Endothelial cell of umbilical vein (primary cell): ENCODE measurements around the gene DDHD1.

Experiments used
- CTCF ChIP-seq, 2 donors: IDR thresholded peaks; 1 replicate in 1 of 2; 2 replicates in 1 of 2; pipeline ENCODE4 v1.5.1; 2011; ENCODE audit warnings: low read length in 2 of 2, mild to moderate bottlenecking in 2 of 2, moderate library complexity in 2 of 2, control low read depth in 1 of 2, inconsistent platforms in 1 of 2, low read depth in 1 of 2; ENCODE audit not compliant: insufficient read depth in 1 of 2; ENCODE audit errors: extremely low read depth in 1 of 2
- GATA2 ChIP-seq: IDR thresholded peaks from 2 replicates; pipeline ENCODE4 v1.7.0; 2011; ENCODE audit warnings: low read depth, mild to moderate bottlenecking, moderate library complexity, mixed read lengths, low read length; ENCODE audit not compliant: insufficient read length, insufficient read depth
- POLR2A ChIP-seq: IDR thresholded peaks from 2 replicates; pipeline ENCODE4 v1.6.1; 2012; ENCODE audit warnings: low read depth, mild to moderate bottlenecking, control low read depth, low read length
- POLR2AphosphoS5 ChIP-seq: IDR thresholded peaks from 2 replicates; pipeline ENCODE4 v1.6.1; 2012; ENCODE audit warnings: low read depth, mild to moderate bottlenecking, control low read depth, low read length, moderate library complexity; ENCODE audit not compliant: insufficient read depth

GRCh38 chr14:53187921-53188463 lies 34.9 kb upstream of the DDHD1 start:
- TF ChIP-seq CTCF (IDR thresholded peaks at IDR 0.05; ENCODE audit: extremely low read depth in 1 of 2, insufficient read depth in 1 of 2, low read depth in 1 of 2, low read length in 2 of 2): no peak
- no peak for TF ChIP-seq GATA2
- TF ChIP-seq POLR2AphosphoS5: no peak
- no peak for TF ChIP-seq POLR2A
